NB4 (cell line): ENCODE data around the gene LDLRAD2.

ENCODE experiments used
- TF ChIP-seq, protein P1 (sequence below): IDR thresholded peaks from one replicate; pipeline ENCODE4 v1.5.1; 2012; ENCODE audit warnings: low read depth, low read length
- TF ChIP-seq, protein P2 (sequence below): IDR thresholded peaks from 2 replicates; pipeline ENCODE4 v1.6.1; 2011; ENCODE audit warnings: low read depth, low read length

DNA sequence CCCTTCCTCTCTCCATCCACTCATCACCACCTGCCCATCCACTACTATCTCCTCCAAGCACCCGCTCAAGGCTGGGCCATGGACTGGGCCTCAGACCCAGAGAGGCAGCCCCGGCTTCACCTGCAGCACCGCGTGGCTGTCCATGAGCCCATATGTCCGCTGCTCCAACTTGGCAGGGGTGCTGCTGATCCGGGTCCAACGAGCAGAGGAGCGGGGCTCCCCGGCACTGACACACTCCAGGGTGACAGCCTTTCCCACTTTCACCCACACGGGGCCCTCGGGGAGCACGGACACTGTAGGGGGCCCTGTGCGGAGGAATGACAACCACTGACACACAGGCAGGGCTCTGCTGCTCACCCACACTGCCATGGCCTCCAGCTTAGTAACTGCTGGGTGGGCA lies 28.9 kb downstream of the LDLRAD2 start:
- TF ChIP-seq, protein P1, sequence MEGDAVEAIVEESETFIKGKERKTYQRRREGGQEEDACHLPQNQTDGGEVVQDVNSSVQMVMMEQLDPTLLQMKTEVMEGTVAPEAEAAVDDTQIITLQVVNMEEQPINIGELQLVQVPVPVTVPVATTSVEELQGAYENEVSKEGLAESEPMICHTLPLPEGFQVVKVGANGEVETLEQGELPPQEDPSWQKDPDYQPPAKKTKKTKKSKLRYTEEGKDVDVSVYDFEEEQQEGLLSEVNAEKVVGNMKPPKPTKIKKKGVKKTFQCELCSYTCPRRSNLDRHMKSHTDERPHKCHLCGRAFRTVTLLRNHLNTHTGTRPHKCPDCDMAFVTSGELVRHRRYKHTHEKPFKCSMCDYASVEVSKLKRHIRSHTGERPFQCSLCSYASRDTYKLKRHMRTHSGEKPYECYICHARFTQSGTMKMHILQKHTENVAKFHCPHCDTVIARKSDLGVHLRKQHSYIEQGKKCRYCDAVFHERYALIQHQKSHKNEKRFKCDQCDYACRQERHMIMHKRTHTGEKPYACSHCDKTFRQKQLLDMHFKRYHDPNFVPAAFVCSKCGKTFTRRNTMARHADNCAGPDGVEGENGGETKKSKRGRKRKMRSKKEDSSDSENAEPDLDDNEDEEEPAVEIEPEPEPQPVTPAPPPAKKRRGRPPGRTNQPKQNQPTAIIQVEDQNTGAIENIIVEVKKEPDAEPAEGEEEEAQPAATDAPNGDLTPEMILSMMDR, result no peak
- TF ChIP-seq, protein P2, sequence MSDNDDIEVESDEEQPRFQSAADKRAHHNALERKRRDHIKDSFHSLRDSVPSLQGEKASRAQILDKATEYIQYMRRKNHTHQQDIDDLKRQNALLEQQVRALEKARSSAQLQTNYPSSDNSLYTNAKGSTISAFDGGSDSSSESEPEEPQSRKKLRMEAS, result no peak
